ENCODE measurements around the gene SLC66A2. TPM values are rescaled to one million over a fixed set of nuclear protein-coding genes. Genes with fewer than 3 reads are reported as not detected.

The SLC66A2 gene
- total RNA-seq, 1 experiment from 2014 or later: 52.8 TPM

GRCh38 chr18:79911344-79912270, 39.8 kb downstream of the SLC66A2 start:
- Histone ChIP-seq H3K27ac (ENCODE audit: low read length) (no peak overlapping the region), H2AFZ (ENCODE audit: low read length) (no peak overlapping the region), H3K4me3 (ENCODE audit: low read length) (no peak overlapping the region), H3F3A (ENCODE audit: low read length, unreplicated experiment) (no peaks in the 10 kb centered on the region), H3K4me1 (ENCODE audit: insufficient read depth, low read length) (no peaks in the 10 kb centered on the region), H3K4me2 (ENCODE audit: low read length) (no peak overlapping the region), H3K79me2 (ENCODE audit: low read length) (no peaks in the 10 kb centered on the region), H3K27me3 (ENCODE audit: low read length) (no peaks in the 10 kb centered on the region), H3K9ac (ENCODE audit: low read length) (no peak overlapping the region), H4K20me1 (ENCODE audit: low read length) (no peaks in the 10 kb centered on the region), H3K36me3 (ENCODE audit: low read depth, low read length) (no peaks in the 10 kb centered on the region; the same call in 1 of the 2 replicates), H3K9me3 (ENCODE audit: low read length) (no peaks in the 10 kb centered on the region), H3K9me2 (replicated peaks; ENCODE audit: low read length) (no peaks in the 10 kb centered on the region)
- DNase-seq (no peak), ATAC-seq (no peak)
- POLR2A ChIA-PET (ENCODE audit: unreplicated experiment): no interaction called here
- TF ChIP-seq CTCF (conservative IDR thresholded peaks at IDR 0.05; ENCODE audit: low read depth, low read length) (no peak), EZH2 (IDR thresholded peaks at IDR 0.05; ENCODE audit: low read length, unreplicated experiment) (no peak), EZH2phosphoT487 (IDR thresholded peaks at IDR 0.05; ENCODE audit: borderline replicate concordance, low read length) (no peak)
- intact Hi-C loops (cut with micrococcal nuclease): no loop called here
- CTCF ChIA-PET: no interaction called here
- no TSS peak for BruUV-seq (replicated peaks)

- Histone ChIP-seq H3K9me3 (ENCODE audit: low read length) (no peaks in the 10 kb centered on the region), H2AFZ (ENCODE audit: low read length) (no peak overlapping the region), H3K27me3 (ENCODE audit: low read length) (no peaks in the 10 kb centered on the region), H3K27ac (ENCODE audit: low read length) (no peak overlapping the region), H3K9ac (ENCODE audit: low read length) (no peak overlapping the region), H3F3A (ENCODE audit: low read length, unreplicated experiment) (peaks cover 4% of the 10 kb centered on the region), H3K4me3 (ENCODE audit: low read length) (no peak overlapping the region), H3K4me2 (ENCODE audit: low read length) (no peak overlapping the region), H3K9me2 (replicated peaks; ENCODE audit: low read length) (no peaks in the 10 kb centered on the region), H3K36me3 (ENCODE audit: low read depth, low read length) (no peaks in the 10 kb centered on the region), H3K79me2 (ENCODE audit: low read length) (no peaks in the 10 kb centered on the region), H4K20me1 (ENCODE audit: low read length) (no peaks in the 10 kb centered on the region), H3K4me1 (ENCODE audit: insufficient read depth, low read length) (no peaks in the 10 kb centered on the region)
- ATAC-seq: no peak
- no peak for DNase-seq
- ChIA-PET POLR2A (ENCODE audit: unreplicated experiment) (no interaction called here), CTCF (no interaction called here)
- TF ChIP-seq EZH2phosphoT487 (IDR thresholded peaks at IDR 0.05; ENCODE audit: borderline replicate concordance, low read length) (no peak), EZH2 (IDR thresholded peaks at IDR 0.05; ENCODE audit: low read length, unreplicated experiment) (no peak), CTCF (conservative IDR thresholded peaks at IDR 0.05; ENCODE audit: low read depth, low read length) (no peak)
- intact Hi-C loops (cut with micrococcal nuclease): no loop called here
- no TSS peak for BruUV-seq (replicated peaks)
Observed at GRCh38 chr18:79910563-79911343, 40.7 kb downstream of the SLC66A2 start.
